ENCODE data around the gene POP4.
"Not testable (repeated sequence)": the region's sequence is repeated elsewhere in the genome, so short reads cannot be mapped to it uniquely, and the experiment has no call there.

POP4 gene

DNA sequence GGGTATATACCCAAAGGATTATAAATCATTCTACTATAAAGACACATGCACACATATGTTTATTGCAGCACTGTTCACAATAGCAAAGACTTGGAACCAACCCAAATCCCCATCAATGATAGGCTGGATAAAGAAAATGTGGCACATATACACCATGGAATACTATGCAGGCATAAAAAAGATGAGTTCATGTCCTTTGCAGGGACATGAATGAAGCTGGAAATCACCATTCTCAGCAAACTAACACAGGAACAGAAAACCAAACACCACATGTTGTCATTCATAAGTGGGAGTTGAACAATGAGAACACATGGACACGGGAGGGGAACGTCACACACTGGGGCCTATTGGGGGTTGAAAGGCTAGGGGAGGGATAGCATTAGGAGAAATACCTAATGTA is 47.0 kb upstream of the POP4 start:
- H3K4me1 ChIP-seq (ENCODE audit: control insufficient read depth, insufficient read depth, low read length); POLR2A ChIA-PET: not testable (repeated sequence)
- CTCF ChIA-PET = interaction anchor here (0.7 kb wide), 1 partner anchor 10 kb away, joined by 3 read pairs; no protein-coding TSS in a partner anchor

DNA sequence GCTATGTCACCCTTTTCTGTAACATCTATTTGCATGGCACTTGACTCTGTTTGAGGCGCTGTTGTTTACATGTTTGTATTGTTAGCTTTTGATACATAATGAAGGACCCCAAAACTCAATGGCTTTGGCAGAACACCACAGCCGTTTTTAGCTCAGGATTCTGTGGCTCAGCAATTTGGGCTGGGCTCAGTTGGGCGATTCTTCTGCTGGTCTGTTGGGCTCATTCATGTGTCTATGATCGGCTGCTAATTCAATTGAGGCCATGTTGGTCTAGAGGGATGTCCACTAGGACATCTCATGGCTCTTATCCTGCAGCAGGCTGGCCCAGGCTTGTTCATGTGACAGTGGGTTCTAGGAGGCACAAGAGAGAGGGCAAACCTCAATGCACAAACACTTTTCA is 46.3 kb upstream of the POP4 start:
- ChIA-PET CTCF (no interaction called here), POLR2A (no interaction called here)
- Histone ChIP-seq H3K4me1 (ENCODE audit: control insufficient read depth, insufficient read depth, low read length) (0 out of 2 replicates have a peak, but pooled peaks cover 6% of the 10 kb centered on the region), H3K9me3 (ENCODE audit: control insufficient read depth, insufficient read depth, low read depth, low read length) (peaks cover 13% of the 10 kb centered on the region), H3K36me3 (ENCODE audit: control insufficient read depth in 2 of 2, insufficient read depth in 1 of 2, low read length in 2 of 2) (no peaks in the 10 kb centered on the region), H3K27ac (ENCODE audit: extremely low read depth, low read depth, low read length) (no peak overlapping the region), H3K4me3 (ENCODE audit: low read depth, low read length) (no peak overlapping the region)
- TF ChIP-seq ZNF404 (tag by site-specific recombination; IDR thresholded peaks at IDR 0.05) (no peak), TRIM28 (IDR thresholded peaks at IDR 0.05; ENCODE audit: borderline replicate concordance, low read length) (peak; percentile 24; the same call in 1 of the 2 replicates), SETDB1 (IDR thresholded peaks at IDR 0.05; ENCODE audit: insufficient read length, low read length) (peak; percentile 20), ZNF660 (tag by site-specific recombination; IDR thresholded peaks at IDR 0.05) (no peak)
- TF ChIP-seq, protein P1, sequence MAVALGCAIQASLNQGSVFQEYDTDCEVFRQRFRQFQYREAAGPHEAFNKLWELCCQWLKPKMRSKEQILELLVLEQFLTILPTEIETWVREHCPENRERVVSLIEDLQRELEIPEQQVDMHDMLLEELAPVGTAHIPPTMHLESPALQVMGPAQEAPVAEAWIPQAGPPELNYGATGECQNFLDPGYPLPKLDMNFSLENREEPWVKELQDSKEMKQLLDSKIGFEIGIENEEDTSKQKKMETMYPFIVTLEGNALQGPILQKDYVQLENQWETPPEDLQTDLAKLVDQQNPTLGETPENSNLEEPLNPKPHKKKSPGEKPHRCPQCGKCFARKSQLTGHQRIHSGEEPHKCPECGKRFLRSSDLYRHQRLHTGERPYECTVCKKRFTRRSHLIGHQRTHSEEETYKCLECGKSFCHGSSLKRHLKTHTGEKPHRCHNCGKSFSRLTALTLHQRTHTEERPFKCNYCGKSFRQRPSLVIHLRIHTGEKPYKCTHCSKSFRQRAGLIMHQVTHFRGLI (tag by site-specific recombination; IDR thresholded peaks at IDR 0.05) = peak; percentile 42; the same call in 1 of the 2 replicates

More for the DNA sequence above, 47.0 kb upstream of the POP4 start:
- peaks cover 16% of the 10 kb centered on the region for H3K9me3 ChIP-seq (ENCODE audit: control insufficient read depth, insufficient read depth, low read depth, low read length)
- TF ChIP-seq, protein P2, sequence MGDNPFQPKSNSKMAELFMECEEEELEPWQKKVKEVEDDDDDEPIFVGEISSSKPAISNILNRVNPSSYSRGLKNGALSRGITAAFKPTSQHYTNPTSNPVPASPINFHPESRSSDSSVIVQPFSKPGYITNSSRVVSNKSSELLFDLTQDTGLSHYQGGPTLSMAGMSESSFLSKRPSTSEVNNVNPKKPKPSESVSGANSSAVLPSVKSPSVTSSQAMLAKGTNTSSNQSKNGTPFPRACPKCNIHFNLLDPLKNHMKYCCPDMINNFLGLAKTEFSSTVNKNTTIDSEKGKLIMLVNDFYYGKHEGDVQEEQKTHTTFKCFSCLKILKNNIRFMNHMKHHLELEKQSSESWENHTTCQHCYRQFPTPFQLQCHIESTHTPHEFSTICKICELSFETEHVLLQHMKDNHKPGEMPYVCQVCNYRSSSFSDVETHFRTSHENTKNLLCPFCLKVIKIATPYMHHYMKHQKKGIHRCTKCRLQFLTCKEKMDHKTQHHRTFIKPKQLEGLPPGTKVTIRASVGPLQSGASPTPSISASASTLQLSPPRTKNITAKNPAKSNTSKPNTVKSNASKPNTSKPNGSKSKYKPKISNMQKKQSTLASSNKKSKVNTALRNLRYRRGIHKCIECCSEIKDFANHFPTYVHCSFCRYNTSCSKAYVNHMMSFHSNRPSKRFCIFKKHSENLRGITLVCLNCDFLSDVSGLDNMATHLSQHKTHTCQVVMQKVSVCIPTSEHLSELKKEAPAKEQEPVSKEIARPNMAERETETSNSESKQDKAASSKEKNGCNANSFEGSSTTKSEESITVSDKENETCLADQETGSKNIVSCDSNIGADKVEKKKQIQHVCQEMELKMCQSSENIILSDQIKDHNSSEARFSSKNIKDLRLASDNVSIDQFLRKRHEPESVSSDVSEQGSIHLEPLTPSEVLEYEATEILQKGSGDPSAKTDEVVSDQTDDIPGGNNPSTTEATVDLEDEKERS (tag by site-specific recombination; IDR thresholded peaks at IDR 0.05) = peak; percentile 58; the same call in 1 of the 2 replicates
- peak; percentile 92 for TF ChIP-seq ZNF146 (tag by site-specific recombination; IDR thresholded peaks at IDR 0.05)
- H3K36me3 ChIP-seq (ENCODE audit: control insufficient read depth in 2 of 2, insufficient read depth in 1 of 2, low read length in 2 of 2); H3K27ac ChIP-seq (ENCODE audit: extremely low read depth, low read depth, low read length); H3K4me3 ChIP-seq (ENCODE audit: low read depth, low read length): not testable (repeated sequence)

DNA sequence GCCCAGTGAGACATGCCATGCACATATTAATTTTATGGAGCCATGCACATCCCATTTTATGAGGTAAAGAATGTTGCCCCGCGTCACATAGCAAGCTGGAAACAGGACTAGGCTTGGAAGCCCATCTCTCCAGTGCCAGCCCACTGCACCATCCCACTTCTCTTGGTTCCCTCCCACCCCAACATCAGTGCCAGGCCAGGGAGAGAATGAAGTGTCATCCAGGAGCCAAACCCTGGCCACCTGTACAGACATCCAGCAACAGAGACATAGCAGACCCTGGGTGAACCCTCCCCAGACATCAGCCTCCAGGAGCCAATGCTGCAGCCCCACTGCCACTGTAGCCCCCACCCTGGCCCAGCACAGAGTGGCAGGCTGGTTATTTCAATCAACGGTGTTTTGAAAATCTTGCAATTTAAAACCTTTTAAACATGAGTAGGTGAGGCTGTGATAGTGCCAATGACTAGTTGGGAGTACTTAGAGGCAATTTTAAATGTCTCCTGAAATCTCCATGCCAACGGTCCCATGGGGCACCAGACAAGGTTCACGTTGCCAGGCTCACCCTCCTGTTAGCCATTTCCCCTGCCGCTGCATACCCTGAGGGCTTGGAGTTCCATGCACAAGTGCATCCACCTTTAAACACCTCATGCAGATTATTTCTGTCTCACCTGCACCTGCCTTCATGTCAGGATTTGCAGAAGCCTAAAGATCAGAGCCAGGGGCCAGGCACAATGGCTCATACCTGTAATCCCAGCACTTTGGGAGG is 45.6 kb upstream of the POP4 start:
- POLR2A ChIA-PET = no interaction called here
- no peak overlapping the region for H3K27ac ChIP-seq (ENCODE audit: extremely low read depth, low read depth, low read length)
- H3K9me3 ChIP-seq (ENCODE audit: control insufficient read depth, insufficient read depth, low read depth, low read length) = peaks cover 13% of the 10 kb centered on the region
- TF ChIP-seq ZNF571 (tag by site-specific recombination; IDR thresholded peaks at IDR 0.05) = no peak
- no peak for TF ChIP-seq IKZF3 (tag by site-specific recombination; IDR thresholded peaks at IDR 0.05)
- no peak for TF ChIP-seq GFI1B (tag by site-specific recombination; IDR thresholded peaks at IDR 0.05)
- no peak for TF ChIP-seq ZNF791 (tag by site-specific recombination; IDR thresholded peaks at IDR 0.05)
- TF ChIP-seq, protein P3, sequence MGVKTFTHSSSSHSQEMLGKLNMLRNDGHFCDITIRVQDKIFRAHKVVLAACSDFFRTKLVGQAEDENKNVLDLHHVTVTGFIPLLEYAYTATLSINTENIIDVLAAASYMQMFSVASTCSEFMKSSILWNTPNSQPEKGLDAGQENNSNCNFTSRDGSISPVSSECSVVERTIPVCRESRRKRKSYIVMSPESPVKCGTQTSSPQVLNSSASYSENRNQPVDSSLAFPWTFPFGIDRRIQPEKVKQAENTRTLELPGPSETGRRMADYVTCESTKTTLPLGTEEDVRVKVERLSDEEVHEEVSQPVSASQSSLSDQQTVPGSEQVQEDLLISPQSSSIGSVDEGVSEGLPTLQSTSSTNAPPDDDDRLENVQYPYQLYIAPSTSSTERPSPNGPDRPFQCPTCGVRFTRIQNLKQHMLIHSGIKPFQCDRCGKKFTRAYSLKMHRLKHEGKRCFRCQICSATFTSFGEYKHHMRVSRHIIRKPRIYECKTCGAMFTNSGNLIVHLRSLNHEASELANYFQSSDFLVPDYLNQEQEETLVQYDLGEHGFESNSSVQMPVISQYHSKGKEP (tag by site-specific recombination; IDR thresholded peaks at IDR 0.05) = no peak
- TF ChIP-seq ZNF335 (tag by site-specific recombination; conservative IDR thresholded peaks at IDR 0.05) = no peak
- H3K4me3 ChIP-seq (ENCODE audit: low read depth, low read length) = no peak overlapping the region
- 0 out of 2 replicates have a peak, but pooled peaks cover 6% of the 10 kb centered on the region for H3K4me1 ChIP-seq (ENCODE audit: control insufficient read depth, insufficient read depth, low read length)
- CTCF ChIA-PET = no interaction called here
- no peaks in the 10 kb centered on the region for H3K36me3 ChIP-seq (ENCODE audit: control insufficient read depth in 2 of 2, insufficient read depth in 1 of 2, low read length in 2 of 2)

Measured in HEK293 (cell line).